ENCODE measurements around the gene TMEM9.

- TF ChIP-seq CTCF (IDR thresholded peaks at IDR 0.05 in 8 of 11, conservative IDR thresholded peaks at IDR 0.05 in 3 of 11) (no peak), POLR2A (IDR thresholded peaks at IDR 0.05) (no peak), POLR2AphosphoS5 (IDR thresholded peaks at IDR 0.05) (no peak)
These were observed 36.4 kb upstream of the TMEM9 start, which contains the start of gene IGFN1 for GRCh38 chr1:201190624-201191051.
